Esophagus squamous epithelium (tissue), 4 donors: ENCODE results near the gene GJD3.

Experiments
- POLR2A ChIP-seq, 4 donors: fragments of 450-650 bp; IDR thresholded peaks; one replicate each; pipeline ENCODE4 v1.6.1; 2017; ENCODE audit warnings: antibody characterized with exemption in 4 of 4, mild to moderate bottlenecking in 4 of 4, moderate library complexity in 3 of 4
- TF ChIP-seq, protein P1 (sequence below), 6 experiments: fragments of 450-650 bp in 4 of 6; fragments of 200-600 bp in 2 of 6; sonication (generic) in 2 of 6; IDR thresholded peaks; one replicate each; pipeline ENCODE4 v1.5.1; 2016 to 2019; ENCODE audit warnings: antibody characterized with exemption in 6 of 6, mild to moderate bottlenecking in 4 of 6, moderate library complexity in 4 of 6

DNA sequence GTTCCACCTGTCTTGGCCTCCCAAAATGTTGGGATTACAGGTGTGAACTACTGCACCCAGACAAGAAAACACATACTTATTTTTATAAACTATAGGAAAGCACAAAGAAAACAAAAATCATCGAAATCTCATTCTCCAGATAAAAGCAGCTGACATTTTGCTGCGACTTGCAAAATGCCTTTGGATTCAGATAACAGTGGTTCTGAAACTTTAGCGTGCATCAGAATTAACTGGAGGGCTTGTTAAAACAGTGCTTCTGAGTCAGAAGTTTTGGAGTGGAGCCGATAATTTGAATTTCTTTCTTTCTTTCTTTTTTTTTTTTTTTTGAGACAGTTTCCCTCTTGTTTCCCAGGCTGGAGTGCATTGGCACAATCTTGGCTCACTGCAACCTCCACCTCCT, 17.7 kb upstream of the GJD3 start:
- TF ChIP-seq, protein P1, sequence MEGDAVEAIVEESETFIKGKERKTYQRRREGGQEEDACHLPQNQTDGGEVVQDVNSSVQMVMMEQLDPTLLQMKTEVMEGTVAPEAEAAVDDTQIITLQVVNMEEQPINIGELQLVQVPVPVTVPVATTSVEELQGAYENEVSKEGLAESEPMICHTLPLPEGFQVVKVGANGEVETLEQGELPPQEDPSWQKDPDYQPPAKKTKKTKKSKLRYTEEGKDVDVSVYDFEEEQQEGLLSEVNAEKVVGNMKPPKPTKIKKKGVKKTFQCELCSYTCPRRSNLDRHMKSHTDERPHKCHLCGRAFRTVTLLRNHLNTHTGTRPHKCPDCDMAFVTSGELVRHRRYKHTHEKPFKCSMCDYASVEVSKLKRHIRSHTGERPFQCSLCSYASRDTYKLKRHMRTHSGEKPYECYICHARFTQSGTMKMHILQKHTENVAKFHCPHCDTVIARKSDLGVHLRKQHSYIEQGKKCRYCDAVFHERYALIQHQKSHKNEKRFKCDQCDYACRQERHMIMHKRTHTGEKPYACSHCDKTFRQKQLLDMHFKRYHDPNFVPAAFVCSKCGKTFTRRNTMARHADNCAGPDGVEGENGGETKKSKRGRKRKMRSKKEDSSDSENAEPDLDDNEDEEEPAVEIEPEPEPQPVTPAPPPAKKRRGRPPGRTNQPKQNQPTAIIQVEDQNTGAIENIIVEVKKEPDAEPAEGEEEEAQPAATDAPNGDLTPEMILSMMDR (IDR thresholded peaks at IDR 0.05): no peak
- no peak for TF ChIP-seq POLR2A (IDR thresholded peaks at IDR 0.05)
